Neural crest cell (in vitro differentiated cells): ENCODE results near the gene LHB. TPM values are rescaled to one million over a fixed set of nuclear protein-coding genes. Genes with fewer than 3 reads are reported as not detected.

Experiments
- DNase-seq: peaks from one replicate; pipeline ENCODE4 v3.0.0; 2021; ENCODE audit warnings: low read depth, mixed read lengths, low spot score
- H3K27ac Mint-ChIP-seq: one replicate; pipeline ENCODE4 v1.8.0; 2021; ENCODE audit warnings: mild to moderate bottlenecking, mixed read lengths; ENCODE audit not compliant: unreplicated experiment
- H3K27me3 Mint-ChIP-seq: 2 replicates; pipeline ENCODE4 v1.8.0; 2021; ENCODE audit warnings: low read depth, mild to moderate bottlenecking, mixed read lengths
- H3K36me3 Mint-ChIP-seq: 2 replicates; pipeline ENCODE4 v1.8.0; 2021; ENCODE audit warnings: low read depth, mild to moderate bottlenecking, mixed read lengths
- H3K4me1 Mint-ChIP-seq: 2 replicates; pipeline ENCODE4 v1.8.0; 2021; ENCODE audit warnings: mixed read lengths
- H3K4me3 Mint-ChIP-seq: one replicate; pipeline ENCODE4 v1.8.0; 2021; ENCODE audit warnings: mild to moderate bottlenecking, mixed read lengths
- H3K9me3 Mint-ChIP-seq: 2 replicates; pipeline ENCODE4 v1.8.0; 2021; ENCODE audit warnings: mixed read lengths
- total RNA-seq: library from RNA; stranded (reverse); gene quantifications from 2 replicates; pipeline ENCODE4 v1.2.1, GENCODE V29; 2021
- TF ChIP-seq, protein P1 (sequence below): fragments of 200-600 bp; sonication (generic); conservative IDR thresholded peaks from 2 replicates; pipeline ENCODE4 v1.5.0; 2021; ENCODE audit warnings: antibody characterized with exemption, mild to moderate bottlenecking

Gene LHB
- total RNA-seq, 1 donor from 2014 or later: not detected

DNA sequence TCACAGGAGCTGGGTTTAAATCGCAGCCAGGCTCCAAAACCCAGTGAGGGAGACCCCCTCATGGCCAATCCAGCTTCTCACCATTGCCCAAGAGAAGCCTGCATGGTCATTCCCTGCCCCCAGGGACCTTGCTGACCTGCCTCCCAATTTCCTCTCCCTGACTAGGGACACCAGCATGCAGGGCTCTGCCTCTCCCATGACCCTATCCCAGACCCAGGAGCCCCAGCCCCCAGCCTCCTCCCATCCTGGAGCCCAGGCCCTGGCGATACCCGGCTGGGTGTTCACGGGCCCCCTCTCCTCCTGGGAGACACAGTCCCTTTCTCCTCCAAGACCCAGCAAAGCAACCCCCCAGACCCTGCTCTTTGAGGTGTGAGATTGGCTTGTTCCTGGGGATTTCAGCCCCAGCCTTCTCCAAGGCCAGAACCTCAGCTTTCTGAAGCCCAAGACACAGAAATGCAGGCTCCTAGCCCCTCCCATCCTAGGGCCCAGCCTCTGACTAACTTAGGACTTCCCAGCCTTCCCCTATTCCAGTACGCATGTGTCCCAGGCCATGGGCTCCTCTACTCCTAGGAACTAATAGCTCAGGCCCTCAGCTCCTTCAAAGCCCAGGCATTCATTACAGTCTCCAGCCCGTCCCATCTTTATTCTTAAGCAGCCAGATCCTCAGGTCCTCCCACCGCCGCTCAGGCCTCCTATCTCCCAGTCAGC lies 24.9 kb downstream of the LHB start:
- no peaks in the 10 kb centered on the region for H3K27me3 Mint-ChIP-seq
- no peaks in the 10 kb centered on the region for H3K9me3 Mint-ChIP-seq
- DNase-seq: no peak
- TF ChIP-seq, protein P1, sequence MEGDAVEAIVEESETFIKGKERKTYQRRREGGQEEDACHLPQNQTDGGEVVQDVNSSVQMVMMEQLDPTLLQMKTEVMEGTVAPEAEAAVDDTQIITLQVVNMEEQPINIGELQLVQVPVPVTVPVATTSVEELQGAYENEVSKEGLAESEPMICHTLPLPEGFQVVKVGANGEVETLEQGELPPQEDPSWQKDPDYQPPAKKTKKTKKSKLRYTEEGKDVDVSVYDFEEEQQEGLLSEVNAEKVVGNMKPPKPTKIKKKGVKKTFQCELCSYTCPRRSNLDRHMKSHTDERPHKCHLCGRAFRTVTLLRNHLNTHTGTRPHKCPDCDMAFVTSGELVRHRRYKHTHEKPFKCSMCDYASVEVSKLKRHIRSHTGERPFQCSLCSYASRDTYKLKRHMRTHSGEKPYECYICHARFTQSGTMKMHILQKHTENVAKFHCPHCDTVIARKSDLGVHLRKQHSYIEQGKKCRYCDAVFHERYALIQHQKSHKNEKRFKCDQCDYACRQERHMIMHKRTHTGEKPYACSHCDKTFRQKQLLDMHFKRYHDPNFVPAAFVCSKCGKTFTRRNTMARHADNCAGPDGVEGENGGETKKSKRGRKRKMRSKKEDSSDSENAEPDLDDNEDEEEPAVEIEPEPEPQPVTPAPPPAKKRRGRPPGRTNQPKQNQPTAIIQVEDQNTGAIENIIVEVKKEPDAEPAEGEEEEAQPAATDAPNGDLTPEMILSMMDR: no peak
- peaks cover 41% of the 10 kb centered on the region for H3K4me1 Mint-ChIP-seq
- peak overlapping the region; percentile 99 for H3K4me3 Mint-ChIP-seq
- peak overlapping the region; percentile 98 for H3K27ac Mint-ChIP-seq
- H3K36me3 Mint-ChIP-seq: peaks cover 4% of the 10 kb centered on the region

DNA sequence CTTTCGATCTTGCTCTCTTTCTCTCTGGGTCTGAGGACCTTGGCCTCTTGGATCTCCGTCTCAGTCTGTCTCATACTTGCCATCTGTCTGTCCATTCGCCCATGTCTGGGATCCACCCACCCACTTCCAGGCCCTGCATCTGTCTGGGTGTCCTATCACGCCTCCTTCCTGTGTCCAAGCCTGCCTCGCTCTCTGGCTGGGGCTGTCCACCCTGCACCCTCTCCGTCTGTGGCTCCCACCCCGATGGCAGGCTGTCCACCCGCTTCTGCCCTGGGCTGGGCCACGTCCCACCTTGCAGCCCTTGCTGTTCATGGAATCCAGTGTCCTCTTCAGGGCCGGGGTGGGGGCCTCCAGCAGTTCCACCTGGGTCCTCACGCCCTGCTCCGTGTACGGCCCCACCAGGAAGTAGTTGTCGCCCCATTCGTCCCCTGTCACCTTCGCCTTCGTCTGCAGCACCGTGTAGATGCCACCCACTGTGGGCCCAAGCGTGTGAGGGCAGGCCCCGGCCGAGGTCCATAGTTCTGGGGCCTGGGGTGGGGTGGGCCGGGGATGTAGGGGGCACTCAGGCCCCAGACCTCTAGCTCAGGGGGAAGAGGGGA lies 25.8 kb downstream of the LHB start:
- H3K36me3 Mint-ChIP-seq: peaks cover 4% of the 10 kb centered on the region
- no peaks in the 10 kb centered on the region for H3K9me3 Mint-ChIP-seq
- peak overlapping the region; percentile 71 for H3K27ac Mint-ChIP-seq
- no peak for DNase-seq
- H3K4me1 Mint-ChIP-seq: peaks cover 38% of the 10 kb centered on the region
- H3K4me3 Mint-ChIP-seq: no peak overlapping the region
- TF ChIP-seq, protein P1: no peak
- H3K27me3 Mint-ChIP-seq: no peaks in the 10 kb centered on the region

DNA sequence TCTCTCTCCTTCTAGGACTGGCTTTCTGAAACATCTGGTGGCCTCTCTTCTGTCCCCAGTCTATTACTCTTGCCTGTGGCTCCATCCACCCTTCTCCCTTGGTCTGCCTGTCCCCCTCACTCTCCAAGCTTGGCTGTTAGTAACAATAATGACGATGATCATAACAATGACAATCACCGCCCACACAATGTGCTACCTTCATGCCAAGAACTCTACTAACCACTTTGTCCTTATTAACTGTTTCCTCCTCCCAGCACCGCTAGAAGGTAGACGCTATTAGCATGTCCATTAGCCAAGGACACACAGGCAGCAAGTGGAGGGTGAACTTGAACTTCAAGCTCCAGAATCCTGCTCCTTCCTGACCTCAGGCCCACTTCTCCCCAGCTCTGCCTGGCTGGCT lies 26.5 kb downstream of the LHB start:
- DNase-seq: no peak
- TF ChIP-seq, protein P1: no peak
- Mint-ChIP-seq H3K4me3 (peak overlapping the region; percentile 11), H3K27ac (peak overlapping the region; percentile 48), H3K9me3 (no peaks in the 10 kb centered on the region), H3K36me3 (peaks cover 4% of the 10 kb centered on the region), H3K4me1 (peaks cover 38% of the 10 kb centered on the region), H3K27me3 (no peaks in the 10 kb centered on the region)

DNA sequence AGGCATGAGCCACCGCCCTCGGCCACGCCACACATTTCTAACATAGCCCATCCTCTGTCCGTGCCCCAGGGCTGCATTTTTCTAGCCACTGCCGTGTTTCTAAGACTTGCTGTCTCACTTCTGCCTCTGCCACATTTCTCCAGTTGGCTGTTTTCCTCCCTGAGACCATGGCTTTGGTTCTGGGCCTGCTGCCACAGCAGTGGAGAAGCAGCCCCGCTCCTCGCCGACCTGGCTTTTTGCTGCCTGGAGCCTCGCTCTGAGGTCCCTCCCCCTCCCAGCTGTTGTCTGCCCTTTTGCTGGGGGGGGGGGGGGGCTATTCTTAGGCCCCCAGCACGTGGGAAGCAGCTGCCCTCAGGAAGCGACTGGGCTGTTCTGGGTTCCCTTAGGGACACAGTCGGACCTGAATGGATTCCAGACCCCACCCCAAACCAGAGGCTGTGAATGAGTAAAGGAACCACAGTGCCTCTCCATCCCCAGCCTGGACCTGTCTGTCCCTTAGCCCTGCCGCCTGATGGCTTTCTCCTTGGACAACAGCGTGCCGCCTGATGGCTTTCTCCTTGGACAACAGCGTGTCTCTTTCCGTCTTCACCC lies 27.1 kb downstream of the LHB start:
- Mint-ChIP-seq H3K9me3 (no peaks in the 10 kb centered on the region), H3K27me3 (no peaks in the 10 kb centered on the region), H3K4me1 (peaks cover 32% of the 10 kb centered on the region), H3K4me3 (no peak overlapping the region), H3K27ac (peak overlapping the region; percentile 48), H3K36me3 (peaks cover 4% of the 10 kb centered on the region)
- TF ChIP-seq, protein P1: no peak
- DNase-seq: no peak

DNA sequence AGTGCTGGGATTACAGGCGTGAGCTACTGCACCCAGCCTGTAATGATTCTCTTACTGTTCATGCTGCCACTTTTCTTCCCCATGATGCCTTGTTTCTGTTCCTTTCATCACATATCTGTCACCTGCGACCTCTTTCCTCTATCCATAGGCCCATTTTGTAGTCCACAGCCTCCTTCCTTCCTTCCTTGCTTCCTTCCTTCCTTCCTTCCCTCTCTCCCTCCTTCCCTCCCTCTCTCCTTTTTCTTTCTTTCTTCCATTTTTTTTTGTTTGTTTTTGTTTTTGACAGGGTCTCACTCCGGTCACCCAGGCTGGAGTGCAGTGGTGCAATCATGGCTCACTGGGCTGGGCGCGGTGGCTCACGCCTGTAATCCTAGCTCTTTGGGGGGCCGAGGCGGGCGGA lies 28.0 kb downstream of the LHB start:
- H3K36me3 Mint-ChIP-seq: peaks cover 4% of the 10 kb centered on the region
- no peaks in the 10 kb centered on the region for H3K27me3 Mint-ChIP-seq
- H3K4me1 Mint-ChIP-seq: peaks cover 24% of the 10 kb centered on the region
- no peaks in the 10 kb centered on the region for H3K9me3 Mint-ChIP-seq
- no peak overlapping the region for H3K27ac Mint-ChIP-seq
- no peak for DNase-seq
- peak overlapping the region; percentile 7 for H3K4me3 Mint-ChIP-seq
- TF ChIP-seq, protein P1: no peak
